Measurements from ENCODE around the gene PAGE2.
"Not testable (repeated sequence)": the region's sequence is repeated elsewhere in the genome, so short reads cannot be mapped to it uniquely, and the experiment has no call there.

PAGE2 gene

GRCh38 chrX:55098691-55099090 lies 9.9 kb downstream of the PAGE2 start:
- no peak overlapping the region for H3K4me3 ChIP-seq (ENCODE audit: insufficient read depth, low read depth, low read length)
- no peaks in the 10 kb centered on the region for H3K36me3 ChIP-seq (ENCODE audit: control insufficient read depth, insufficient read depth, low read length)
- no peaks in the 10 kb centered on the region for H3K4me1 ChIP-seq (ENCODE audit: control insufficient read depth, insufficient read depth, low read length)
- no peak overlapping the region for H3K27ac ChIP-seq (ENCODE audit: insufficient read depth, low read depth, low read length, poor library complexity, severe bottlenecking)
- H3K27me3 ChIP-seq (ENCODE audit: control insufficient read depth, insufficient read depth, low read length, poor library complexity, severe bottlenecking): no peaks in the 10 kb centered on the region
- H3K9me3 ChIP-seq (ENCODE audit: control insufficient read depth, low read length): no peaks in the 10 kb centered on the region
- WGBS, 2 experiments: 86 to 91% methylated on average over 2 of the region's 2 CpGs

GRCh38 chrX:55099162-55099561 lies 10.3 kb downstream of the PAGE2 start:
- H3K27ac ChIP-seq (ENCODE audit: insufficient read depth, low read depth, low read length, poor library complexity, severe bottlenecking): no peak overlapping the region
- H3K4me1 ChIP-seq (ENCODE audit: control insufficient read depth, insufficient read depth, low read length): no peaks in the 10 kb centered on the region
- 83 to 100% methylated on average over 1 of the region's 1 CpG for WGBS, 2 experiments
- no peaks in the 10 kb centered on the region for H3K27me3 ChIP-seq (ENCODE audit: control insufficient read depth, insufficient read depth, low read length, poor library complexity, severe bottlenecking)
- H3K36me3 ChIP-seq (ENCODE audit: control insufficient read depth, insufficient read depth, low read length): no peaks in the 10 kb centered on the region
- no peaks in the 10 kb centered on the region for H3K9me3 ChIP-seq (ENCODE audit: control insufficient read depth, low read length)
- H3K4me3 ChIP-seq (ENCODE audit: insufficient read depth, low read depth, low read length): no peak overlapping the region

GRCh38 chrX:55102754-55103153 lies 13.9 kb downstream of the PAGE2 start:
- no peaks in the 10 kb centered on the region for H3K9me3 ChIP-seq (ENCODE audit: control insufficient read depth, low read length)
- H3K27me3 ChIP-seq (ENCODE audit: control insufficient read depth, insufficient read depth, low read length, poor library complexity, severe bottlenecking): no peaks in the 10 kb centered on the region
- no peak overlapping the region for H3K4me3 ChIP-seq (ENCODE audit: insufficient read depth, low read depth, low read length)
- no peaks in the 10 kb centered on the region for H3K4me1 ChIP-seq (ENCODE audit: control insufficient read depth, insufficient read depth, low read length)
- no peak overlapping the region for H3K27ac ChIP-seq (ENCODE audit: insufficient read depth, low read depth, low read length, poor library complexity, severe bottlenecking)
- WGBS, 2 experiments: 67 to 87% methylated on average over 1 to 3 of the region's 3 CpGs
- no peaks in the 10 kb centered on the region for H3K36me3 ChIP-seq (ENCODE audit: control insufficient read depth, insufficient read depth, low read length)

GRCh38 chrX:55107262-55107661 lies 18.4 kb downstream of the PAGE2 start:
- Histone ChIP-seq H3K4me1 (ENCODE audit: control insufficient read depth, insufficient read depth, low read length) (no peaks in the 10 kb centered on the region), H3K27ac (ENCODE audit: insufficient read depth, low read depth, low read length, poor library complexity, severe bottlenecking) (no peak overlapping the region), H3K4me3 (ENCODE audit: insufficient read depth, low read depth, low read length) (no peak overlapping the region), H3K36me3 (ENCODE audit: control insufficient read depth, insufficient read depth, low read length) (no peaks in the 10 kb centered on the region), H3K9me3 (ENCODE audit: control insufficient read depth, low read length) (no peaks in the 10 kb centered on the region), H3K27me3 (ENCODE audit: control insufficient read depth, insufficient read depth, low read length, poor library complexity, severe bottlenecking) (no peaks in the 10 kb centered on the region)

GRCh38 chrX:55107911-55108310 lies 19.1 kb downstream of the PAGE2 start:
- H3K4me3 ChIP-seq (ENCODE audit: insufficient read depth, low read depth, low read length): no peak overlapping the region
- no peaks in the 10 kb centered on the region for H3K36me3 ChIP-seq (ENCODE audit: control insufficient read depth, insufficient read depth, low read length)
- H3K4me1 ChIP-seq (ENCODE audit: control insufficient read depth, insufficient read depth, low read length): no peaks in the 10 kb centered on the region
- WGBS, 2 experiments: 67 to 79% methylated on average over 2 of the region's 2 CpGs
- no peaks in the 10 kb centered on the region for H3K9me3 ChIP-seq (ENCODE audit: control insufficient read depth, low read length)
- no peaks in the 10 kb centered on the region for H3K27me3 ChIP-seq (ENCODE audit: control insufficient read depth, insufficient read depth, low read length, poor library complexity, severe bottlenecking)
- H3K27ac ChIP-seq (ENCODE audit: insufficient read depth, low read depth, low read length, poor library complexity, severe bottlenecking): no peak overlapping the region

- H3K4me3 ChIP-seq (ENCODE audit: insufficient read depth, low read depth, low read length): no peak overlapping the region
- H3K36me3 ChIP-seq (ENCODE audit: control insufficient read depth, insufficient read depth, low read length): no peaks in the 10 kb centered on the region
- H3K27me3 ChIP-seq (ENCODE audit: control insufficient read depth, insufficient read depth, low read length, poor library complexity, severe bottlenecking): no peaks in the 10 kb centered on the region
- no peak overlapping the region for H3K27ac ChIP-seq (ENCODE audit: insufficient read depth, low read depth, low read length, poor library complexity, severe bottlenecking)
- no peaks in the 10 kb centered on the region for H3K4me1 ChIP-seq (ENCODE audit: control insufficient read depth, insufficient read depth, low read length)
- 82 to 87% methylated on average over 7 of the region's 7 CpGs for WGBS, 2 experiments
- no peaks in the 10 kb centered on the region for H3K9me3 ChIP-seq (ENCODE audit: control insufficient read depth, low read length)
Measured at GRCh38 chrX:55109306-55109705, 20.5 kb downstream of the PAGE2 start.

GRCh38 chrX:55111578-55112254 lies 22.9 kb downstream of the PAGE2 start:
- H3K4me1 ChIP-seq (ENCODE audit: control insufficient read depth, insufficient read depth, low read length): no peaks in the 10 kb centered on the region
- H3K36me3 ChIP-seq (ENCODE audit: control insufficient read depth, insufficient read depth, low read length): no peaks in the 10 kb centered on the region
- 70 to 72% methylated on average over 6 to 8 of the region's 8 CpGs for WGBS, 2 experiments
- H3K27me3 ChIP-seq (ENCODE audit: control insufficient read depth, insufficient read depth, low read length, poor library complexity, severe bottlenecking): no peaks in the 10 kb centered on the region
- no peak overlapping the region for H3K4me3 ChIP-seq (ENCODE audit: insufficient read depth, low read depth, low read length)
- no peaks in the 10 kb centered on the region for H3K9me3 ChIP-seq (ENCODE audit: control insufficient read depth, low read length)
- no peak overlapping the region for H3K27ac ChIP-seq (ENCODE audit: insufficient read depth, low read depth, low read length, poor library complexity, severe bottlenecking)

- not testable (repeated sequence) for H3K9me3 ChIP-seq (ENCODE audit: control insufficient read depth, low read length); H3K27ac ChIP-seq (ENCODE audit: insufficient read depth, low read depth, low read length, poor library complexity, severe bottlenecking)
Measured at GRCh38 chrX:55116589-55116988, 27.8 kb downstream of the PAGE2 start.

GRCh38 chrX:55118574-55118973 lies 29.8 kb downstream of the PAGE2 start:
- H3K27ac ChIP-seq (ENCODE audit: insufficient read depth, low read depth, low read length, poor library complexity, severe bottlenecking): no peak overlapping the region
- WGBS, 2 experiments: 98 to 100% methylated on average over 3 of the region's 3 CpGs
- H3K27me3 ChIP-seq (ENCODE audit: control insufficient read depth, insufficient read depth, low read length, poor library complexity, severe bottlenecking): no peaks in the 10 kb centered on the region
- no peaks in the 10 kb centered on the region for H3K9me3 ChIP-seq (ENCODE audit: control insufficient read depth, low read length)
- no peaks in the 10 kb centered on the region for H3K36me3 ChIP-seq (ENCODE audit: control insufficient read depth, insufficient read depth, low read length)
- H3K4me1 ChIP-seq (ENCODE audit: control insufficient read depth, insufficient read depth, low read length): peaks cover 4% of the 10 kb centered on the region
- H3K4me3 ChIP-seq (ENCODE audit: insufficient read depth, low read depth, low read length): no peak overlapping the region

More at GRCh38 chrX:55116589-55116988, 27.8 kb downstream of the PAGE2 start:
- H3K4me3 ChIP-seq (ENCODE audit: insufficient read depth, low read depth, low read length); H3K4me1 ChIP-seq (ENCODE audit: control insufficient read depth, insufficient read depth, low read length); H3K36me3 ChIP-seq (ENCODE audit: control insufficient read depth, insufficient read depth, low read length); H3K27me3 ChIP-seq (ENCODE audit: control insufficient read depth, insufficient read depth, low read length, poor library complexity, severe bottlenecking): not testable (repeated sequence)
- 84 to 86% methylated on average over 7 of the region's 7 CpGs for WGBS, 2 experiments

GRCh38 chrX:55119271-55119670 lies 30.5 kb downstream of the PAGE2 start:
- no peaks in the 10 kb centered on the region for H3K9me3 ChIP-seq (ENCODE audit: control insufficient read depth, low read length)
- no peaks in the 10 kb centered on the region for H3K36me3 ChIP-seq (ENCODE audit: control insufficient read depth, insufficient read depth, low read length)
- no peak overlapping the region for H3K27ac ChIP-seq (ENCODE audit: insufficient read depth, low read depth, low read length, poor library complexity, severe bottlenecking)
- no peak overlapping the region for H3K4me3 ChIP-seq (ENCODE audit: insufficient read depth, low read depth, low read length)
- peaks cover 4% of the 10 kb centered on the region for H3K4me1 ChIP-seq (ENCODE audit: control insufficient read depth, insufficient read depth, low read length)
- H3K27me3 ChIP-seq (ENCODE audit: control insufficient read depth, insufficient read depth, low read length, poor library complexity, severe bottlenecking): no peaks in the 10 kb centered on the region

- Histone ChIP-seq H3K27me3 (ENCODE audit: control insufficient read depth, insufficient read depth, low read length, poor library complexity, severe bottlenecking) (no peaks in the 10 kb centered on the region), H3K27ac (ENCODE audit: insufficient read depth, low read depth, low read length, poor library complexity, severe bottlenecking) (no peak overlapping the region), H3K4me3 (ENCODE audit: insufficient read depth, low read depth, low read length) (no peak overlapping the region), H3K4me1 (ENCODE audit: control insufficient read depth, insufficient read depth, low read length) (peaks cover 4% of the 10 kb centered on the region), H3K36me3 (ENCODE audit: control insufficient read depth, insufficient read depth, low read length) (no peaks in the 10 kb centered on the region), H3K9me3 (ENCODE audit: control insufficient read depth, low read length) (no peaks in the 10 kb centered on the region)
- 71% methylated on average over 1 of the region's 1 CpG; no CpG with 5 or more reads in 1 of the 2 experiments for WGBS, 2 experiments
Measured at GRCh38 chrX:55119712-55120111, 30.9 kb downstream of the PAGE2 start.
